T follicular helper cell (primary cell): ENCODE results near the gene GIMAP6.
"Not testable (repeated sequence)": the region's sequence is repeated elsewhere in the genome, so short reads cannot be mapped to it uniquely, and the experiment has no call there.

ENCODE experiments used
- DNase-seq: peaks from one replicate; pipeline ENCODE4 v3.0.0-alpha.2; 2020; ENCODE audit warnings: low read depth

Gene GIMAP6

DNA sequence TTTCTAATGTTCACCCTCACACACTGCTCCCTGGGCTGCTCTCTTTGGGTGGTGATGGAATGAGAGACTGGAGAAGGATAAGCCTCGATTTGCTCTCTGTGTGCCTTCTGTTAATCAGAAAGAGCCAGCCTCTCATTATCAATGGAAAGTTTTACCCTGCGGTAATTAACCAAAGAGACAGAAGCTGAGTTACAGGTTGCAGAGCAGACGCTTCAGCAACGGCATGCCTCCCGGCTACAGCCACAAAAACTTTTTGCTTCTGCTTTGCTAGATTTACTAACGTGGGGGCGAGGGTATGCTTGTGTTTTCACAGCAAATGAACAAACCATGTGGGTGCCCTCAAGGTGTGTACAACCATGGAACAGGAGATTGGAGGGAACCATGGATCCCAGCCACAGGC lies 47.0 kb downstream of the GIMAP6 start:
- no peak for DNase-seq

- no peak for DNase-seq
Measured at GRCh38 chr7:150580638-150581394, 51.4 kb downstream of the GIMAP6 start.

- not testable (repeated sequence) for DNase-seq
Measured at GRCh38 chr7:150579979-150580637, 52.1 kb downstream of the GIMAP6 start.
